Osteoblast (primary cell): ENCODE results near the gene IGFBP4. TPM values are rescaled to one million over a fixed set of nuclear protein-coding genes. Genes with fewer than 3 reads are reported as not detected.

Source experiments
- DNase-seq: peaks from one replicate; pipeline ENCODE4 v3.0.0; 2011; ENCODE audit warnings: low spot score, mixed read lengths; ENCODE audit not compliant: insufficient read length; ENCODE audit errors: missing footprints
- H2AFZ ChIP-seq: 2 replicates; pipeline ENCODE4 v1.6.0; 2011; ENCODE audit warnings: mild to moderate bottlenecking, low read length
- H3K27ac ChIP-seq: 2 replicates; pipeline ENCODE4 v1.5.1; 2011; ENCODE audit warnings: mild to moderate bottlenecking, low read depth, low read length, moderate library complexity
- H3K27me3 ChIP-seq: 2 replicates; pipeline ENCODE4 v1.6.0; 2012; ENCODE audit warnings: mild to moderate bottlenecking, control low read depth, inconsistent platforms, low read length, moderate library complexity; ENCODE audit not compliant: insufficient read depth
- H3K36me3 ChIP-seq: 2 replicates; pipeline ENCODE4 v1.5.1; 2011; ENCODE audit warnings: mild to moderate bottlenecking, low read length, control low read depth, moderate library complexity; ENCODE audit not compliant: insufficient read depth
- H3K4me1 ChIP-seq: 2 replicates; pipeline ENCODE4 v1.5.1; 2011; ENCODE audit warnings: mild to moderate bottlenecking, low read length, control low read depth, moderate library complexity; ENCODE audit not compliant: insufficient read depth
- H3K4me2 ChIP-seq: 2 replicates; pipeline ENCODE4 v1.6.0; 2011; ENCODE audit warnings: mild to moderate bottlenecking, low read length; ENCODE audit not compliant: insufficient read depth
- H3K4me3 ChIP-seq: fragments of 200-600 bp; sonication (generic); 3 replicates; pipeline ENCODE4 v1.5.1; 2012; ENCODE audit warnings: mild to moderate bottlenecking, low read length, inconsistent platforms; ENCODE audit not compliant: insufficient read depth
- H3K79me2 ChIP-seq: 2 replicates; pipeline ENCODE4 v1.6.0; 2012; ENCODE audit warnings: mild to moderate bottlenecking, low read length, control low read depth, inconsistent platforms; ENCODE audit not compliant: insufficient read depth
- H3K9me3 ChIP-seq: 2 replicates; pipeline ENCODE4 v1.5.1; 2011; ENCODE audit warnings: low read depth, low read length, control low read depth
- H4K20me1 ChIP-seq: 2 replicates; pipeline ENCODE4 v1.6.0; 2012; ENCODE audit warnings: mild to moderate bottlenecking, low read length, control low read depth; ENCODE audit not compliant: insufficient read depth
- CTCF ChIP-seq: IDR thresholded peaks from 2 replicates; pipeline ENCODE4 v1.5.1; 2011; ENCODE audit warnings: mild to moderate bottlenecking, low read depth, low read length, moderate library complexity; ENCODE audit errors: extremely low read depth
- total RNA-seq: library from RNA; depleted of rRNA; stranded (reverse); fragments of >200 nt; gene quantifications from 2 replicates; pipeline ENCODE4 v1.2.3, GENCODE V29; 2012

IGFBP4 gene
- total RNA-seq, 1 donor = 666 TPM

- peaks cover 59% of the 10 kb centered on the region for H3K79me2 ChIP-seq
Measured at GRCh38 chr17:40452921-40453378, 9.7 kb downstream of the IGFBP4 start.

GRCh38 chr17:40453881-40454612 lies 10.8 kb downstream of the IGFBP4 start:
- peaks cover 80% of the 10 kb centered on the region for H4K20me1 ChIP-seq
- peak overlapping the region; percentile 82 for H3K27ac ChIP-seq
- H3K4me1 ChIP-seq = peaks cover 78% of the 10 kb centered on the region

More at GRCh38 chr17:40452921-40453378, 9.7 kb downstream of the IGFBP4 start:
- H3K27me3 ChIP-seq = no peaks in the 10 kb centered on the region
- TF ChIP-seq CTCF = no peak
- H3K9me3 ChIP-seq = no peaks in the 10 kb centered on the region
- H4K20me1 ChIP-seq = peaks cover 82% of the 10 kb centered on the region
- no peak overlapping the region for H3K4me3 ChIP-seq
- peaks cover 82% of the 10 kb centered on the region for H3K4me1 ChIP-seq
- DNase-seq = no peak
- no peak overlapping the region for H2AFZ ChIP-seq
- no peak overlapping the region for H3K4me2 ChIP-seq
- peaks cover 93% of the 10 kb centered on the region for H3K36me3 ChIP-seq
- peak overlapping the region; percentile 82 for H3K27ac ChIP-seq

GRCh38 chr17:40454613-40454995 lies 11.4 kb downstream of the IGFBP4 start:
- no peak overlapping the region for H2AFZ ChIP-seq
- H3K27ac ChIP-seq = peak overlapping the region; percentile 82
- peaks cover 98% of the 10 kb centered on the region for H3K36me3 ChIP-seq
- no peak for DNase-seq
- H3K4me1 ChIP-seq = peaks cover 77% of the 10 kb centered on the region
- no peak overlapping the region for H3K4me2 ChIP-seq
- no peak for TF ChIP-seq CTCF
- H3K9me3 ChIP-seq = no peaks in the 10 kb centered on the region
- H3K27me3 ChIP-seq = no peaks in the 10 kb centered on the region
- H3K4me3 ChIP-seq = no peak overlapping the region
- H3K79me2 ChIP-seq = peaks cover 44% of the 10 kb centered on the region
- peaks cover 82% of the 10 kb centered on the region for H4K20me1 ChIP-seq

More at GRCh38 chr17:40453881-40454612, 10.8 kb downstream of the IGFBP4 start:
- Histone ChIP-seq H3K79me2 (peaks cover 48% of the 10 kb centered on the region), H3K27me3 (no peaks in the 10 kb centered on the region), H2AFZ (no peak overlapping the region), H3K4me3 (no peak overlapping the region), H3K9me3 (no peaks in the 10 kb centered on the region), H3K4me2 (no peak overlapping the region), H3K36me3 (peaks cover 93% of the 10 kb centered on the region)
- peak; percentile 79 for DNase-seq
- no peak for TF ChIP-seq CTCF

GRCh38 chr17:40456396-40456951 lies 13.2 kb downstream of the IGFBP4 start:
- peak overlapping the region; percentile 70 for H3K27ac ChIP-seq
- no peak overlapping the region for H3K4me3 ChIP-seq
- peaks cover 60% of the 10 kb centered on the region for H3K4me1 ChIP-seq
- peak; percentile 82 for DNase-seq
- no peaks in the 10 kb centered on the region for H3K9me3 ChIP-seq
- H2AFZ ChIP-seq = no peak overlapping the region
- H3K79me2 ChIP-seq = peaks cover 25% of the 10 kb centered on the region
- H3K27me3 ChIP-seq = no peaks in the 10 kb centered on the region
- H4K20me1 ChIP-seq = peaks cover 68% of the 10 kb centered on the region
- H3K36me3 ChIP-seq = peaks cover 86% of the 10 kb centered on the region
- no peak for TF ChIP-seq CTCF
- H3K4me2 ChIP-seq = no peak overlapping the region
